ENCODE measurements around the gene CD81. TPM values are rescaled to one million over a fixed set of nuclear protein-coding genes. Genes with fewer than 3 reads are reported as not detected.

The CD81 gene
- total and polyA plus RNA-seq, 4 donors: 329 to 741 (median 530) TPM

DNA sequence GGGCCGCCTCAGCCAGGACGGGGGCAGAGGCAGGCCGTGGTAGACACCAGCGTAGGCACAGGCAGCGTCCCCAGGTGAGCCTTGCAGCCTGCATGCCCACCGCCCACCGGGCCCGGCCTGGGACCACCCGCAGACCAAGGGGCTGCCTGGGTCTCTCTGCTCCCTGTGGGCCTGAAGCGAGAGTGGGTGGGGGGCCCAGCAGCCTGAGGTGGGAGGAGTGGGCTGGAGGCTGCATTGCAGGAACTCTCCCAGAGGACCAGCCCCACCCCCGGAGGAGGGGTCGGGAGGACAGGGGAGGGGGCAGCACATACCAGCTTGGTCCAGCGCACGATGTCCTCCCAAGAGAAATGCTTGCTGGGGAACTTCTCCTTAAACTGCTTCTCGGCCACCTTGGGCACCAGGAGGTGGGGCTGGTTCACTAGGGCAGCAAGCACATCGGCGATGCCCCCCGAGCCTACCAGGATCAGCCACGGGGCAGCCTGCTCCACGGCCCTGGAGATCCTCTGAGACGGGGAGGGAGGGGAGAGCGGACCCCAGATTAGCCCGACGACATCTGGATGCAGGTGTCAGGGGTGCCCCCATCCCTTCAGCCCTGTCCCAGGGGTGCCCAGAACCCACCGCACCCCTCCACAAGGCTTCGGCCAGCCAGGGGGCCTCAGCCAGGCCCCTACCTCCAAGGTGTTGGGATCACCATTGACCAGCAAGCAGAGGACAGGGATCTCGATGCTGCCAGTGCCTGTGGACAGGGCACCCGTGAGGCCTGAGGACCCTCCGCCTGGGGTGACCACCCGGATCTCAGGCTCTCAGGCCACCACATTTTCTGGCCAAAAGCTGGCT is 41.0 kb downstream of the CD81 start:
- Histone ChIP-seq H3K4me1 (ENCODE audit: control insufficient read depth, insufficient read depth, low read length) (peaks cover 21% of the 10 kb centered on the region), H3K27me3 (ENCODE audit: control insufficient read depth, insufficient read depth, low read length) (no peaks in the 10 kb centered on the region), H3K9me3 (ENCODE audit: control insufficient read depth, insufficient read depth, low read length) (no peaks in the 10 kb centered on the region), H3K27ac (ENCODE audit: low read depth, low read length) (no peak overlapping the region), H3K4me3 (ENCODE audit: low read depth, low read length) (no peak overlapping the region), H3K36me3 (ENCODE audit: control insufficient read depth, insufficient read depth, low read length) (no peaks in the 10 kb centered on the region)
- 85% methylated on average over 28 of the region's 30 CpGs for WGBS (ENCODE audit: insufficient coverage)
- DNase-seq (ENCODE audit: low read depth in 4 of 6, low spot score in 6 of 6): no peak

DNA sequence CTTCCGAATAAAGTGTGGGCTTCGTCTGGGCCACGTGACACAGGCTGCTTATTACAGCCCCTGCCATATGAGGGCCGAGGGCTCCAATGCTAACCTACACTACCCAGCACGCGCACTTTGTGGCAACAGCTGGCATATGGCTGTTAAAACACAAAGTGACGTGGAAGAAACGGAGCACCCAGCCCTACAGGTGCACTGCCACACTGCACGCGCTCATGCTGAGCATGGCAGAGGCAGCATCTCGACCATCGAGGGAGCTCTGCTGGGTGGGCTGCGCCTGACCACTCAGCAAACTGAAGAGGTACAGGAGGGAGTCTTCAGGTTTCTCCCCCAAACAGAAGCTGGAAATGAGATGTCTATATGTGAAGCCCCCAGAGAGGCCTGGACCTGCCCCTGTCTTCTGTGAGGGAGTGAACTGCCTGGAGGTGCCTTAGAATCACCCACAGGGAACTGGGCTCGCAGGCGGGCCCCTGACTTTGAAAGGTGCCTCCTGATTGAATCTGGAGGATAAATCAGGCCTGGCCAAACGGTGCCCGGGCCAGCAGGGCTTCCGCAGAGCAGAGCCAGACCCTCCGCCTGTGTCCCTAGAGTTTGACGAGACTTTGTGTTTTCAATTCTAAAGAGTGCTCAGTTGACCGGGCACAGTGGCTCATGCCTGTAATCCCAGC is 41.7 kb downstream of the CD81 start:
- no peaks in the 10 kb centered on the region for H3K36me3 ChIP-seq (ENCODE audit: control insufficient read depth, insufficient read depth, low read length)
- DNase-seq (ENCODE audit: low read depth in 4 of 6, low spot score in 6 of 6): no peak
- 78% methylated on average over 21 of the region's 21 CpGs for WGBS (ENCODE audit: insufficient coverage)
- peaks cover 21% of the 10 kb centered on the region for H3K4me1 ChIP-seq (ENCODE audit: control insufficient read depth, insufficient read depth, low read length)
- H3K27me3 ChIP-seq (ENCODE audit: control insufficient read depth, insufficient read depth, low read length): no peaks in the 10 kb centered on the region
- H3K9me3 ChIP-seq (ENCODE audit: control insufficient read depth, insufficient read depth, low read length): no peaks in the 10 kb centered on the region
- no peak overlapping the region for H3K4me3 ChIP-seq (ENCODE audit: low read depth, low read length)
- no peak overlapping the region for H3K27ac ChIP-seq (ENCODE audit: low read depth, low read length)

- peak in 3 of 6 donors; percentile 43 to 82 (median 78) for DNase-seq (ENCODE audit: low read depth in 4 of 6, low spot score in 6 of 6)
- H3K4me1 ChIP-seq (ENCODE audit: control insufficient read depth, insufficient read depth, low read length): peaks cover 21% of the 10 kb centered on the region
- no peak overlapping the region for H3K4me3 ChIP-seq (ENCODE audit: low read depth, low read length)
- no peak overlapping the region for H3K27ac ChIP-seq (ENCODE audit: low read depth, low read length)
- no peaks in the 10 kb centered on the region for H3K36me3 ChIP-seq (ENCODE audit: control insufficient read depth, insufficient read depth, low read length)
- 47% methylated on average over 26 of the region's 36 CpGs for WGBS (ENCODE audit: insufficient coverage)
- no peaks in the 10 kb centered on the region for H3K27me3 ChIP-seq (ENCODE audit: control insufficient read depth, insufficient read depth, low read length)
- H3K9me3 ChIP-seq (ENCODE audit: control insufficient read depth, insufficient read depth, low read length): no peaks in the 10 kb centered on the region
Measured at GRCh38 chr11:2419638-2420501, 42.8 kb downstream of the CD81 start.

DNA sequence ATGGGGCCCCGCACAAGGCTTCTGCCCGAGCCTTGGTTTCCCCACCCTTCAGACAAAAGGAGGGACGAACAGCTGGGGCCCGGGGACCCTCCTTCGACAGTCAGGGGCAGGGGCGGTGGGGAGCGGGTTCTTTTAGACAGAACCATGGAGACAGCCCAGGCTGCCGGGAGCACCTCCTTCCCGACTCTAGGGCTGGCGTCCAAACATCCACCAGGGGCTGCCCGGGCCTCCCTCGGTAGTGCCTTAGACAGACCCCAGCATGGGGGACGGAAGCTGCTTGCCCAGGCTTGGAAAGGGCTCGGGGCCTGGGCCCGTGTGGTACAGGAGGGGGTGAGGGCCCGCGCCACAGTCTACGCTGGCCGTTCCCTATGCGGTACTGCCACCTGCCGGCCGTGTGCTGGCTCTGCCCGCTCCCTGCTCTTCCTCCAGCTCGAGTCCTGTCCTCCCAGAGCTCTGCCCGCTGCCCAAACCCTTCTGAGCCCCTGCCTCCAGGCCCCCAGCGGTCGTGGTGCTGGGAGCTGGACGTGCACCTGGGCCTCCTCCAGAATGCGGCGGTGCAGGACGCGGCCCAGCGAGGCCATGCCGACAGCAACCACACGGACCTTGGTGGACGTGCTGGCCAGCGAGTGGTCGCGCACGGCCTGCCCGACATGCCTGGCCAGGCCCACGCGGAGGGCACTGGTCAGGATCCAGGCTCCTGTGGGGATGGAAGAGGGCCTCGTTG is 43.6 kb downstream of the CD81 start:
- DNase-seq (ENCODE audit: low read depth in 4 of 6, low spot score in 6 of 6): peak in 5 of 6 donors; percentile 48 to 90 (median 63)
- H3K27ac ChIP-seq (ENCODE audit: low read depth, low read length): no peak overlapping the region
- no peaks in the 10 kb centered on the region for H3K27me3 ChIP-seq (ENCODE audit: control insufficient read depth, insufficient read depth, low read length)
- peaks cover 21% of the 10 kb centered on the region for H3K4me1 ChIP-seq (ENCODE audit: control insufficient read depth, insufficient read depth, low read length)
- WGBS (ENCODE audit: insufficient coverage): 26% methylated on average over 40 of the region's 44 CpGs
- H3K4me3 ChIP-seq (ENCODE audit: low read depth, low read length): no peak overlapping the region
- H3K9me3 ChIP-seq (ENCODE audit: control insufficient read depth, insufficient read depth, low read length): no peaks in the 10 kb centered on the region
- H3K36me3 ChIP-seq (ENCODE audit: control insufficient read depth, insufficient read depth, low read length): no peaks in the 10 kb centered on the region

GRCh38 chr11:2421226-2421994 is 44.3 kb downstream of the CD81 start:
- DNase-seq (ENCODE audit: low read depth in 4 of 6, low spot score in 6 of 6): no peak
- H3K9me3 ChIP-seq (ENCODE audit: control insufficient read depth, insufficient read depth, low read length): no peaks in the 10 kb centered on the region
- no peaks in the 10 kb centered on the region for H3K36me3 ChIP-seq (ENCODE audit: control insufficient read depth, insufficient read depth, low read length)
- no peaks in the 10 kb centered on the region for H3K27me3 ChIP-seq (ENCODE audit: control insufficient read depth, insufficient read depth, low read length)
- no peak overlapping the region for H3K4me3 ChIP-seq (ENCODE audit: low read depth, low read length)
- H3K27ac ChIP-seq (ENCODE audit: low read depth, low read length): no peak overlapping the region
- H3K4me1 ChIP-seq (ENCODE audit: control insufficient read depth, insufficient read depth, low read length): peaks cover 21% of the 10 kb centered on the region
- WGBS (ENCODE audit: insufficient coverage): 91% methylated on average over 18 of the region's 19 CpGs

- 92% methylated on average over 17 of the region's 17 CpGs for WGBS (ENCODE audit: insufficient coverage)
- no peak overlapping the region for H3K27ac ChIP-seq (ENCODE audit: low read depth, low read length)
- peaks cover 21% of the 10 kb centered on the region for H3K4me1 ChIP-seq (ENCODE audit: control insufficient read depth, insufficient read depth, low read length)
- H3K9me3 ChIP-seq (ENCODE audit: control insufficient read depth, insufficient read depth, low read length): no peaks in the 10 kb centered on the region
- no peak for DNase-seq (ENCODE audit: low read depth in 4 of 6, low spot score in 6 of 6)
- no peaks in the 10 kb centered on the region for H3K27me3 ChIP-seq (ENCODE audit: control insufficient read depth, insufficient read depth, low read length)
- no peak overlapping the region for H3K4me3 ChIP-seq (ENCODE audit: low read depth, low read length)
- no peaks in the 10 kb centered on the region for H3K36me3 ChIP-seq (ENCODE audit: control insufficient read depth, insufficient read depth, low read length)
Measured at GRCh38 chr11:2421996-2422395, 44.9 kb downstream of the CD81 start.

GRCh38 chr11:2422461-2423156 is 45.5 kb downstream of the CD81 start:
- H3K9me3 ChIP-seq (ENCODE audit: control insufficient read depth, insufficient read depth, low read length): no peaks in the 10 kb centered on the region
- H3K36me3 ChIP-seq (ENCODE audit: control insufficient read depth, insufficient read depth, low read length): no peaks in the 10 kb centered on the region
- DNase-seq (ENCODE audit: low read depth in 4 of 6, low spot score in 6 of 6): no peak
- H3K4me1 ChIP-seq (ENCODE audit: control insufficient read depth, insufficient read depth, low read length): peaks cover 21% of the 10 kb centered on the region
- no peak overlapping the region for H3K27ac ChIP-seq (ENCODE audit: low read depth, low read length)
- H3K4me3 ChIP-seq (ENCODE audit: low read depth, low read length): no peak overlapping the region
- no peaks in the 10 kb centered on the region for H3K27me3 ChIP-seq (ENCODE audit: control insufficient read depth, insufficient read depth, low read length)
- WGBS (ENCODE audit: insufficient coverage): 88% methylated on average over 14 of the region's 14 CpGs

DNA sequence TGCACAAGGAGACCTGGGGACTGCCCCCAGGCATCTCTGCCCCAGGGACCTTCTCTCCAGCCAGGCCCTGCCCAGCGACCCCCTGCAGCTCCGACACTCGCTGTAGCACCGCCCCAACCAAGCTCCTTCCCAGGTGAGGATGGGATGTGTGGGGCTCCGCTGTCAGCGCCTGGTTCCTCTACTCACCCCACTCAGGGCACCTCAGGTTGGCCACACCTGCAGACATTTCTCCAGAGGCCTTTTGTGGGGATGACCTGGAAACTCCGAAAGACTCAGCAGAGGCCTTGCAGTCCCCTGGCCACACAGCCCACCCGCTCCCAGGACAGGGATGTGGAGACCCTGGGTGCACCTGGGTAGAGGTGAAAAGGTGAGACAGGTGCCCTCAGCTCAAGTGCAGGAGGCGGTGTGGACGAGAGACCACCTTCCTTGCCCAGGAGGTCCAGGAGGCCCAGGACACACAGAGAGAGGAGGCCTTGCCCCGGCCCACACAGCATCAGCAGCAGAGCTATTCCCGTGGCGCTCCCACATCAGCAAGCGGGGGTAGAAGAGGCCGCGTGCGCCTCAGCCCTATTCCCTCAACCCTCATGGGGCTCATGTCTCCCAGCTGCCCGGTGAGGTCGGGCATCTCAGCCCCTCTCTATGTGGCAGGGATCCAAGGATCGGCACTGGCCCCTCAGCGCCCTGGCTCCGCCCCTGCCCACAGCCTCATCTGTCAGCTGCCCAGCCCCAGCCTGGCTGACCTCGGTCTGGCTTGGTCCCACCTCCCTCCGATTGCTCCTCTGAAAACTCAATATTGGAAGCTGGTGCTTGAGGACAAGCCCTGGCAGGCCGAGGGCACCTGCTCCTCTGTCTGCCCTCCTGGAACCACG is 46.3 kb downstream of the CD81 start:
- Histone ChIP-seq H3K4me3 (ENCODE audit: low read depth, low read length) (no peak overlapping the region), H3K36me3 (ENCODE audit: control insufficient read depth, insufficient read depth, low read length) (no peaks in the 10 kb centered on the region), H3K9me3 (ENCODE audit: control insufficient read depth, insufficient read depth, low read length) (no peaks in the 10 kb centered on the region), H3K4me1 (ENCODE audit: control insufficient read depth, insufficient read depth, low read length) (peaks cover 21% of the 10 kb centered on the region), H3K27me3 (ENCODE audit: control insufficient read depth, insufficient read depth, low read length) (no peaks in the 10 kb centered on the region), H3K27ac (ENCODE audit: low read depth, low read length) (no peak overlapping the region)
- DNase-seq (ENCODE audit: low read depth in 4 of 6, low spot score in 6 of 6): no peak
- WGBS (ENCODE audit: insufficient coverage): 69% methylated on average over 19 of the region's 26 CpGs

All from spinal cord (tissue), 10 donors.